Activated effector memory CD4-positive, alpha-beta T cell treated with Interleukin-2 at 50 U/mL for 16 hours (primary cell): ENCODE measurements around the gene CLEC16A.
"Not testable (repeated sequence)": the region's sequence is repeated elsewhere in the genome, so short reads cannot be mapped to it uniquely, and the experiment has no call there.

Experiments
- DNase-seq: peaks from one replicate; pipeline ENCODE4 v3.0.0-alpha.2; 2020

The CLEC16A gene

DNA sequence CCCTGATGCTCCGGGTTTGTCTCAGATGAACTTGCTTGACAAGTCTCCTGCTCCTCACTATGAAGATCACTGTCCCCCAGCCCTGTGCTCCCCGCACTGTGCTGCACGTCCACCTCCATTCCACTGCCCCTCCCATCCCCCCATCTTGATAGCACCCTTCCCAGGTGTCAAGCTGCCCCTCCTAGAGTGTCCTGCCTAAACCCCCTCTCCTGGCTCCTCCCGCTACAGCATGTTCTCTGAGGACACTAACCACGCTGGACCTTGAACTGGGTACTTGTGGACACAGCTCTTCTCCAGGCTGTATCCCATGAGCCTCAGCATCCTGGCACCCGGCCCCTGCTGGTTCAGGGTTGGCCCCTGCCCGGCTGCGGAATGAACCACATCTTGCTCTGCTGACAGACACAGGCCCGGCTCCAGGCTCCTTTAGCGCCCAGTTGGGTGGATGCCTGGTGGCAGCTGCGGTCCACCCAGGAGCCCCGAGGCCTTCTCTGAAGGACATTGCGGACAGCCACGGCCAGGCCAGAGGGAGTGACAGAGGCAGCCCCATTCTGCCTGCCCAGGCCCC is 20.6 kb upstream of the CLEC16A start:
- no peak for DNase-seq

DNA sequence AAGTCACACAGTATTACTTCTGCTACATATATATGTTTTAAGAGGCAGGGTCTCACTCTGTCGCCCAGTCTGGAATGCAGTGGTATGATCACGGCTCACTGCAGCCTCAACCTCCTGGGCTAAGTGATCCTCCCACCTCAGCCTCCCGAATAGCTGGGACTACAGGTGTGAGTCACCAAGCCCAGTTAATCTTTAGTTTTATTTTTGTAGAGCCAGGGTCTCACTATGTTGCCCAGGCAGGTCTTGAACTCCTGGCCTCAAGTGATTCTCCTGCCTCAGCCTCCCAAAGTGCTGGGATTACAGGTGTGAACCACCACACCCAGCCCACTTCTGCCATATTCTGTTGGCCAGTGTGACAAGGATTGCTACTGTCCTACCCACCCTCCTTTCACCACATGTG is 19.1 kb upstream of the CLEC16A start:
- not testable (repeated sequence) for DNase-seq

DNA sequence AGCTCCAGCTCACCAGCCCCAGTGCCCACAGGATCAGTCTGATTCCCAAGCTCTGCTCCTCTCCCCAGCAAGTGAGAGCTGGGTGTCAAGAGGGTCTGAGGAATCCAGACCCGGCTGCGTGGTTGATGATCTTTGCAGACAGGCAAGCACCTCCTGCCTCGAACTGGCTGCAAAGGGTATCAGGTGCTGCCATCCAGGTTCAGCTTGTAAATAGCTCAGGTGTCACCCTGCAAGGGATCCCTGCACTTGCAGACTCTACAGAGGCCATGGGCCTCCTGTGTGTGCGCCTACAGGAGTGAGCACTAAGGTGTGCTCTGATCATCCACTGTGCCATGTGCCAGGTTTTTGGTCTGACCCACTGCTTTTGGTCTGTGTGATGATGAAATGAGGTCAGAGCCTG is 18.3 kb upstream of the CLEC16A start:
- no peak for DNase-seq

DNA sequence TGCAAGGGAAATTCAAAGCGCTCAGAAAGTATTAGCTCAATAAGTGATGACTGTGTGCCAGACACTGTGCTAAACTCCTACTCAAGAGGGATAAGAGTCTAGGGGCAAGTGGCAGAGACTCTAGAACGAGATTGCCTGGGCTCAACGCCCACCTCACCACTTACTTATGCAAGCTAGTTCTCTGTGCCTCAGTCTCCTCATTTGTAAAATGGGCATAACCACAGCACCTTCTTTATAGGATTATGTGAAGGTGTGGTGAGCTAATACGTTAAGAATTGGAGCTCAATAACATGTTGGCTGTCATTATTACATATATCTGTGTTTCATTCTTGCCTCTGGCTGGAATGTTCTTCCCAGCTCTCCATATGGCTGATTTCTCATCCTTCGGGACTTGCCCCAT is 17.5 kb upstream of the CLEC16A start:
- DNase-seq = no peak

DNA sequence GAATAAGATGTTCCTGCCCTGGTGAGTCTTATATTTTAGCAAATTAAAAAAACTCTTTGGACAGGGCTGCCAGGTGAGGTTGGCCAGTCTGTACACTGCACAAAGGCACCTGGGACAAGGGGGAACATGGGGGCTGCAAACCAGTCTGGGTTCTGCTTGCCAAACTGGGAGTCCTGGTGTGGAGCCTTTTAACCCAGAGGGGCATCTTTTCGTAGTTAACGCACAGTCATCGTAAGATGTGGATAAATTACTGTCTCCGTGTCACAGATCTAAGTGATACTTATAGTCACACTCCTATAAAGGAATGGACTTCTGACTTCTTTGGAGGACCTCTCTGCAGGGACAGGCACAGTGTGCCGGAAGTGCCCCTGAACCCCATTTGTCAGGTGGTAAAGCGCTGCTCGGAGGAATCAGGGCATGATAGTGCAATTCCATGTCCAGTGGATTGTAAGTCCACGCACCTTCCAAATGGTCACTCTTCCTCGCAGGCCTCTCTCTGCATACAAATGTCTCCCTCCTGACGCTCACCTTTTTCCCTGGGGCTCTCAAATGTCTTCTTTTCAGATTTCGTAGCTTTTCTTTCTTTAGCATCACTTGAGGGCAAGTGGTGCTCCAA is 16.8 kb upstream of the CLEC16A start:
- DNase-seq = no peak

DNA sequence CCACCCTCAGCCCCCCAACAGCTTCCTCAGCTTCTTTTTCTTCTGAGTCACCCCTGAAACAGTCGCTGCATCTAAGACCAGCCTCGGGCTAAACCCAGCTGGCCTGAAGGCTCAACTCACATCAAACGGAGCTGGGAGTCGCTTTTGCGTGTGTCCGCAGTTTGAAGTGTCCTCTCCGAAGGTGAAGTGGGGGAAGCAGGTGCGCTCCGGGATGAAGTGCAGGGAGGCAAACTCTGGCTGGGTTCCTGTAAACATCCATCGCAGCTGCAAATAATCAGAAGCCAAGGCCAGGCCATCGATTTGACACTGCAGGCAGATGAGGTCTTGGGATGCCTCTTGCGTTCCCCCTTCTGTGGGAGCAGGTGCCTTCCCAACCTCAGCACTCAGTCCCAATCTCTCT is 15.3 kb upstream of the CLEC16A start:
- not testable (repeated sequence) for DNase-seq

DNA sequence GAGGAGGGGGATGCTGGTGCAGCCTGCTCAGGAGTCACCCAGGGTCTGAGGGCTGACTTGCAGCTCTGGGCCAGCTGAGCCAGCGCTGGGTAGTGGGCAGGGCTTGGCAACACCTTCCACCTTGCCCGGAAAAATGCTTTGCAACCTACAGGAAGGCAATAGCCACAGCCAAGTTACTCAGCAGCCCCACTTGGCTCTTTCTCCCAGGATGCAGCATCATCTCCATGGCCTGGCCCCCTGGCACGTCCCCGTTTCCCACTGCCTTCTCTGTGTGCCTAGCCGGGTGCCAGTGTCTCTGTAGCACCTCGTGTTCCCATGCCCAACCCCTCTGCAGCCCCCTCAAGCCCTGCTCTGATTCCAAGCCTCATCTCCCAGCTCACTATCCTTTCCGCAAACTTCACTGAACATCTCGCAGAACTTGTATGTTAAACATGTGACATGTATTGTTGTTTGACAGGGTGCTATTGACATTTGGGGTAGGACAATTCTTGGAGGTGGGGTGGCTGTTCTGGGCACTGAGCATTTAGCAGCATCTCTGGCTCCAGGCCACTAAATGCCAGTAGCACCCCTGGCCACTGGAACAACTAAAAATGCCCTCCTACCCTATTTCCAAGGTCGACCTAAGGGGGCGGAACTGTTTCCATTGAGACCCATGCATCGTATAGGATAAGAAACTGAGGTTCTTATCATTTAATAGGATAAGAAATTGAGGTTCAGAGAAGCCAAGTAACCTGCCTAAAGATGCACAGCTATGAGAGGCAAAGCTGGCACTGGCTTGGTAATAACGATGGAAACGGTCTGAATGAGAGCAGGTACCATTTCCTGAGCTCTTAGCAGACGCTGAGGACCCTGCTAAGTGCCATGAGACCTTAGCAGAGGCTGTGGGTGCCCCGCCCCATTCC is 14.3 kb upstream of the CLEC16A start:
- no peak for DNase-seq

DNA sequence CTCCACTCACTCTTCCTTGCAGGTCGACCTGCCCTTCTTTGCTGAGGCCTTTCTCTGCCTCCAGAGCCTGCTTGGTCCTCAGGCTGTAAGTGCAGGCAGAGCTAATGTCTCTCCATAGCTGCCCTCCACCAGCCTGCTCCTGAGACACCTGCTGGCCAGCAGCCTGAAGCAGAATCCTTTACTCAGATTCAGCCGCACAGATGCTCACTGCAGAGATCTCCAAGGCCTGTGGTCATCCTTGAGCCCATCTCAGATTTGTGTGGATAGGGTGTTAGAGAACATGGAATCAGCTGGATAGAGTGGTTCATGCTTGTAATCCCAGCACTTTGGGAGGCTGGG is 13.6 kb upstream of the CLEC16A start:
- DNase-seq = no peak

DNA sequence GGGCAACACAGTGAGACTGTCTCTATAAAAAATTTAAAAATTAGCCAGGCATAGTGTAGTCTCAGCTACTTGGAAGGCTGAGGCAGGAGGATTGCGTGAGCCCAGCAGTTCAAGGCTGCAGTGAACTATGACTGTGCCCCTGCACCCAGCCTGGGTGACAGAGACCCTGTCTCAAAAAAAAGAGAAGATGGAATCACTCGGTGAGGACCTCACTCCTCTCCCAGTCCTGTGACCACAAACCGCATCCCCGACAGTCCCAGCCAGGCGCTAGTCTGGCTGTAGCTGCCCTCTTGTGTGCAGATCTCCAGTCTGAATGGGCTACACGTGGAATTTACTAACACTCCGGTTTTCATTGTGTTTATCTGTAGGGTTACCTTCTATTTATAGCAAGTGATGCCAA is 13.2 kb upstream of the CLEC16A start:
- no peak for DNase-seq

DNA sequence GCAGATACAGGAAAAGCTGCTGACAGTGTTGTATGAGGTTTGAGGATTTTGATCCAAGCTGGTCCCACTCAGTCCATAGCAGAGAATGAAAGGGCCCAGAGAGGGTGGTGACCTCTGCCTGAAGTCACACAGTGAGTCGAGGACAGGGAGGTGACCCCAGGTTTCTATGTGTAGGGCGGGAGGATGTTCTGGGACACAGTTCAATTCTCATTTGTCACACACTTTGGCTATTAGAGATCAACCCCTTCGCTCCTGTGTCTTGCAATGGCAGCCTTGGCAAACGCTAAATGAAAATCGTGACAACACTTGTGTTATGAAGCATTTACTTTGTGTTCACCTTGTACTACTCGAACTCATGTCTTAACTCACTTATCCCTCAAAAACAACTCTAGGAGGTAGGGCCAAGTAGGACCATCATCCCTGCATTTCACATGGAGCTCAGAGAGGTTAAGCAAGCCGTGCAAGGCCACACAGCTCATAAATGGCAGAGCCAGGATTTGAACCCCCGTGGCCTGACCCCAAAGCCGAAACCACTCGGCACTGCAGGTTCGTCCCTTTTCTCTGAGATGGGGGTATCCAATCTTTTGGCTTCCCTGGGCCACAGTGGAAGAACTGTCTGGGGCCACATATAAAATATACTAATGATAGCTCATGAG is 12.3 kb upstream of the CLEC16A start:
- DNase-seq = no peak

DNA sequence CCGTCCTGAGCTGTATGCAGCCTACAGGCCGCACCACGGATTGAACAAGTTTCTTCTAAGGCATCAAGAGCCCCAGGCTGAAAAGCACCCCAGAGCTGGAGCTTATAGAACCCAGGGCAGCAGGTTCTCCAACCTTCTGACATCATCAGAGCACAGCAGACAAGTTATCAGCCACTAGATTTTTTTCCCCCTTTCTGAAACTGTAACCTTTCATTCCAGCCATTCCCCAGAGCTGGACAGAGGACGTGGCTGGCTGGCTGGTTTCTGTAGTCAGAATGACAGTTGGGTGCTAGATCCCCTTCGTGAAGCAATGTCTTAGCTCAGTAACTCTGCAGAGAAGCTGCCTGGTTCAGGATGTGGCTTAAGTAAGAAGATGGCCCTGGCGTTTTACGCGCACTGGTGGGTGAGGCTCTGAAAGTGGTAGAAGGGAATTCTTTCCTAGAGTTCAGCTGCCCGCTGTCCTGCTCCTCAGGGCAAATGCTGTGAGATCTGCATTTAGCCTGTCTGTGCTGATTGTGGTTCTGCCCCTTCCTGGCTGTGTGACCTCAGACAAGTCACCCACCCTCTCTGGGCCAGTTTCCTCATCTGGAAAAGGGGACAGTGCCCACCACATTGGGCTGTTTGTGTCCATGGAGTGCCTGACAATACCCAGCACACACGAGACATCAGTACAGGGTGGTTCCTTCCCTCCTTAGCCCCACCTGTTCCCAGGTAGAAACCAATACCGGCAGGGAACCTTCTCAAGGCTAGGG is 11.2 kb upstream of the CLEC16A start:
- no peak for DNase-seq

DNA sequence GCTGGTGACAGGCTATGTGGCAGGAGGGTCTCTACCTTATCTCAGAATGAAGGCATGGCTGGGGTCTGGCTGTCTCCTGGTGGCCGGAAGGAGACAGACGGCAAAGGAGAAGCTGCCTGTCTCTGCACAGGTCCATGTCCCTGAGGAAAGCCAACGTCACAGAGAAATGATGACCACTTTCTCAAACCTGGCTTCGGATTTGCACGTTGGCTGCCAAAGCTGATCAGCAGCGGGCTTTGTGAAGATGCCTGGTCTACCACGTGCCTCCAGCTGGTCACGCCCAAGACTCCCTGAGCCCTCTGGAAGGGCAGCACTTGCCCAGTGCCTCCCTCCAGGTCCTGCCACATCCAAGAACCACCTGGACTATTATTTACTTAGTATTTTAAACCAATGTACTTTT is 10.5 kb upstream of the CLEC16A start:
- DNase-seq = no peak

DNA sequence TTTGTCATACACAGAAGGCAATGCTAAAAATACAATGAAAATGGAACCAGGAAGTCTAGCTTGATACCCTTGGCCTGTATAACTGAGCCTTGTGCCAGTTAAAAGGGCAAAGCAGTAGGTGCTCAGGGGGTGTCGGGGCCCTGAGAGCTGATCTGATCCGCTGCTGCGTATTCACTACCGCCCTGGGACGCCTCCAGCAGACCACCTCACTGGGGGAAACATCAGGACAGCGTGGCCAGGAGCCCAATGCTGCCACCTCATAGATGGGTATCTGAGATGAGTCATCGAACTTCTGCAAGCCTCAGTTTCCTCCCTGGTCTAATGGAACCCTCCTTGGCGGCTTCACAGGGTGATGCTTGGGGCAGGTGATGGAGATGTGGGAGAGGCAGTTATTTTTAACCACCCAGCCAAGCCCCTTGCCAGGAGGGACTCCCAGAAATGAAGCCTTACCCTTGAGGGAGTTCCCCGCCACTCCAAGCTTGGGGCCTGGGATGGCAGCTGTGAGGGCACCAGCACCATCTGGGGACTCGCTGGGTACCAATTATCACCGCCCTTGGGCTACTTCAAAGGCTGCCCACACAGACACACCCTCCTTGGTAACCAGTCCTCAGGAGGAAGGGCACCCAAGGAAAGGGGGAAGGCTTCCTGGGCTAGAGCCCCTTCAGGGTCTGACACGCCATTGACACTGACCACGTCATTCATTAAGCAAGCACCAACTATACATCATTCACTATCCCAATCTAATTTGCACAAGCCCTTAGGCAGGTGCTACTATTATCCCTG is 9.8 kb upstream of the CLEC16A start:
- DNase-seq = no peak

DNA sequence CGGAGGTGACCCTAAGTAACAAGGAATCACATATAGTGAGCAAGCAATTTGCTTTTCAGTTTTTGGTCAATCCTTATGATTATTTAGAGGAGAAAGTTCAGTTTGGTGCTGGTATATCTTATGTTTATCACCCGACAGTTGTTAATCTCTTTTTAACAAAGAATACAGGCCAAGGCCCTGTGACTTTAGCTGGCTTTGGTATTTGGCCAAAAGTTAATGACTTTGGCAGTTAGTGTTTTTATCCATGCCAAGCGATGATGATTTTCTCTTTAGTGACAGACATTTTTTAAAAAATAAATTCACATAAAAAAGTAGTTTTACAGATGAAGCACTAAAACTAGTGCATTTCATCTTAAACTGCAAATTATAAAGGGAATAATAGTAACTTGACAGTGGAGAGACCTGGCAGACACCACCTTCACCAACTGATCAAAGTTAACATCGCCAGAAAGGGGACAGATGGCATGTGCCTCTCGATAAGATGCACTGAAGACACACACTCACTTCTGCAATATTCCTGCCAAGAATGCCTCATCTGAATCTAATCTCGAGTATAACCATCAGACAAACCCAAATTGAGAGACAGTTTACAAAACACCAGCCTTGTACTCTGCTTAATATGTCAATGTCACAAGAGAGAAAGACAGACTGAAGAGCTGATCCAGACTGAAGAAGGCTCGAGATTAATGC is 9.0 kb upstream of the CLEC16A start:
- DNase-seq = no peak

DNA sequence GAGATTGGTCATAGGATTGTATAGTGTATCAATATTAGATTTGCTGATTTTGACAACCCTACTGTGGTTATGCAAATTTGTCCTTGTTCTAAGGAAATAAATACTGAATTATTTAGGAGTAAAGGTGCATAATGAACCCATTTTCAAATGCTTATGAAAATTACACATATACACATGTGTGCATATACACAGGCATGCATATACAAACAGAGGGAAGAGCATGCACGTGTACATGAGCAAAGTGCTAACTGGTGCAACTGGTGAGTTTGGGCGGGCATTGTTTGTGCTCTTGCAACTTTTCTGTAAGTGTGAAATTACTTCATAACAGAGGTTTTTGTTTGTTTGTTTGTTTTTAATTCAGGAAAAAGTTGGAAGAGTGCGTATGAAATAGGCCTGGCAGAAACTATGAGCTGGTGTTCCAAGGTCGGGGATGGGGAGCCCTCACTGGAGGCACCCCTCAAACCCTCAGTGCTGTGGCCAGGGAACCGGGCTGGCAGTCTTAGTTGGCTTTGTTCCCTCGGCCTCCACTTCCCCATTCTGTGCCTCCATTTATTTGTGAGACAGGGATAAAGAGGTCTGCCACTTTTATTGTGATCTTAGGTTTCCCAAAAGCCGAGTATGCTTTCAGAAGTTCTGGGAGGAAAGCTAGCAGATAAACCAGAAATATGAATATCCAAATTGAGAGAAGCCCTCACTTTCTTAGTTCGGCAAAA is 7.9 kb upstream of the CLEC16A start:
- no peak for DNase-seq

DNA sequence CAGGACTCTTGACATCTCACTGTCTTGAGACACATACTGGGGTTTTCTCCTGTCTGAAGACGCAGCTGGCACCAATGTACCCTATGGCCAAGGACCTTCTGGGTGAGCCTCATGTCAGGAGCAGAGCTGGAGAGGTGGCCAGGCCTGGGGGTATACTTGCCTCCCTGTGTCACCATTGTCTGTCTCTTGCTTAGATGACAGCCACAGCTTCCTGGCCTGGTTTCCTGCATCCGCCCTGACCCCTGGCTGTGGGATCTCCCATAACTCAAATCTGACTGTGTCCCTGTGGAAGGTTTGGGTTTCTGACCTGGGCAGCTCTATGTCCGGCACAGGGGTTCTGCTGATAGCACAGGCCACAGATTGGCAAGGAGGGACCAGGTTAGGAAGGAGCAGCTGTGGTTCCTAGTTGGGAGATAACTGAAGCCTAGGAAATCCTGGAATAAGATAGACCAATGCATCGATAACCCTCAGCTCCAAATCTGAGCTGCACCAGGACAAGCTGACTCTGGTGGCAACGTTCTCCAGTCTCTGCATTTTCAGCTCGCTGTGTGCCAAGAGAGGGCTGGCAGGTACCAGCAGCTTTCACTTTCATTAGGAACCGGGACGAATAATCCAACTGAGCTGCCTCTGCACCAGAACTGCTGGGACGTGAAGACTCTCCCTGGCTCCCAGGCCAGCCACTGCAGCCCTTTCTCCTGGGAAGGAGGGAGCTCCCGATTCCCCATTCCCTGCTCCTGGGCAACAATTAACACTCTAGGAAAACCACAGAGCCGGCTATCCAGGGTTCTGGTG is 7.1 kb upstream of the CLEC16A start:
- no peak for DNase-seq

DNA sequence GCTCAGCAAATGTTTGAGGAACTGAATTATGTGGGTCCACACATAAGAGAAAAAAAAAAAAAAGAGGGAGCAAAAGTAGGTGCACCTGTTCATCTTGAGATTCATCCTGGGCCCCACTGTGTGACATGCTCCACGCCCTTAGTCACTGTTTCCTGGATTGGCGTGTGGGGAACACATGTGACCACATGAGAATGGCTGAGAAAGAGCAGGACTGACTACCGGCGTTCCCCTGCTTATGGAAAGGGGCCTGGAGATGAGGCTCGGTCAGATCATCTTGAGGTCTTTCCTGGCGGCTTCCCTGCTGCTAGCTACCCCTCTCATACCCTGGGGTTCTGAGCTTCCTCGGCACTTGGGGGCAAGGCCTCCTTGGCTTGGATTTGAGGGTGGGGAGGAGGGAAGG is 6.0 kb upstream of the CLEC16A start:
- DNase-seq = no peak

DNA sequence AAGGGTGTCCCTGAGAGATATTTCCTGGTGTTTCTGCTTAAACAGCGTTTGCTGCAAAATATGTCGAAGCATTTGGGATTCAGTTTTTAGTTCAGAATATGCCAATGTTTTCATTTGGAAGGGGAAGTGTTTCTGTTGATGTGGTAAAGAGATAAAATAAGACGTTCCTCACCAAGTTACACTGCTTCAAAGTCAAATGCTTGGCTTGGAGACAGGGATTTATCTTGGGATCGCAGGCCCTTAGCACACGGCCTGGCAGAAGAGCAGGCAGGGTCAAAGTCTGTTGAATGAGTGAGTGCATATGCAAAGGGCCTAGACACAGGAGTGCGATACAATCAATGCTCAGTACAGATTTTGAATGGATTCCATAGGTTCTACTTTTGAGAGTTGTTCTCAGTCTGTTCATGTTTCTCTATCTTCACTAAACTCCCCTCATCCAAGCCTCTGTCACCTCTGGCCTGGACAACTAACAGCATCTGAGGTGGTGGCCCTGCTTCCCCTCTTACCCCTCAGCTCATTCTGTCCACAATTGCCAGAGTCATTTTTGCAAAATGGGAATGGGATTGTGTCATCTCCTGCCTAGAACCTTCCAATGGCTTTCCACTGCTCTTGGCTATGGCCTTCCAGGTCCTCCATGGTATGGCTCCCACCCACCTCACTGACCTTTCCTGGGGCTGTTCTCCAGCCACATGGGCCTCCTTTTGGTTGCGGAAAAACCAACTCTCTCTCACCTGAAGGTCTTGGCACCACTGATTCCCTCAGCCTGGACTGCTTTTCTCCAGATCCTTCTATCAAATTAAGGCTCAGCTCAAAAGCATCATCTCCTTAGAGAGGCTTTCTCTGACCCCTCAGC is 5.3 kb upstream of the CLEC16A start:
- no peak for DNase-seq

DNA sequence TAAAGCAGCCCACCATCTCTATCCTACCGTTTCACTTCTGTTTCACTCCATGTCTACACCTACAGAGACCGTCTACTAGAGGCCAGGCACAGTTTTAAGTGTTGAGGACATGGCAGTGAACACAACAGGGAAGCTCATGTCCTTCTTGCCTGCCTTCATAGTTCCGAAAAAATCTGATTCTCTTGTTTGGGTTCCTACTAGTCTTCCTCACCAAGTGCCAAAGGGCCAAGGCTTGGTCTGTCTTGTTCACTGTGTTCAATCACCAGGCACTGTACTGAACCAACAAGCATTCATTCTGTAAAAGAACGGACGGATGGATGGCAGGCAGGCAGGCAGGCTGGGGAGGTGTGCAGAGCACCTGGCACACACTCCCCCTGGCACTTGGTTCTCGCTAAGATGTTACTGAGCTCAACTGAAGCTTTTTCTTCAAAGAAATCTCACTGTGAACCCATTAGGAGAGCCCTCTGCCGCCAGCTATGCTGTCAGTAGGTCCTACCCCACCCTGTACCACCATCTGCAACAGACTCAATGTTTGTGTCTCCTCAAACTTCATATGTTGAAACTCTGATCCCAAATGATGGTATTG is 4.6 kb upstream of the CLEC16A start:
- no peak for DNase-seq
